ENCODE data around the gene HPGD. TPM values are rescaled to one million over a fixed set of nuclear protein-coding genes. Genes with fewer than 3 reads are reported as not detected.

HPGD gene
- total and polyA plus RNA-seq, 7 donors = 0.40 to 6.5 (median 0.98) TPM

GRCh38 chr4:174505892-174506291 is 16.4 kb downstream of the HPGD start:
- DNase-seq (no peak), ATAC-seq (no peak)
- Histone ChIP-seq H3K27me3 (ENCODE audit: insufficient read depth in 3 of 3, low read length in 2 of 3) (no peaks in the 10 kb centered on the region), H3K27ac (no peak overlapping the region), H3K36me3 (ENCODE audit: insufficient read depth in 1 of 2, low read depth in 1 of 2) (no peaks in the 10 kb centered on the region), H3K4me3 (no peak overlapping the region), H3K9me3 (no peaks in the 10 kb centered on the region), H3K4me1 (no peaks in the 10 kb centered on the region)
- intact Hi-C loops (cut with DNase I) = no loop called here
- WGBS, 3 donors = 75 to 81% (median 77%) methylated on average over 4 of the region's 4 CpGs
- TF ChIP-seq, protein P1, sequence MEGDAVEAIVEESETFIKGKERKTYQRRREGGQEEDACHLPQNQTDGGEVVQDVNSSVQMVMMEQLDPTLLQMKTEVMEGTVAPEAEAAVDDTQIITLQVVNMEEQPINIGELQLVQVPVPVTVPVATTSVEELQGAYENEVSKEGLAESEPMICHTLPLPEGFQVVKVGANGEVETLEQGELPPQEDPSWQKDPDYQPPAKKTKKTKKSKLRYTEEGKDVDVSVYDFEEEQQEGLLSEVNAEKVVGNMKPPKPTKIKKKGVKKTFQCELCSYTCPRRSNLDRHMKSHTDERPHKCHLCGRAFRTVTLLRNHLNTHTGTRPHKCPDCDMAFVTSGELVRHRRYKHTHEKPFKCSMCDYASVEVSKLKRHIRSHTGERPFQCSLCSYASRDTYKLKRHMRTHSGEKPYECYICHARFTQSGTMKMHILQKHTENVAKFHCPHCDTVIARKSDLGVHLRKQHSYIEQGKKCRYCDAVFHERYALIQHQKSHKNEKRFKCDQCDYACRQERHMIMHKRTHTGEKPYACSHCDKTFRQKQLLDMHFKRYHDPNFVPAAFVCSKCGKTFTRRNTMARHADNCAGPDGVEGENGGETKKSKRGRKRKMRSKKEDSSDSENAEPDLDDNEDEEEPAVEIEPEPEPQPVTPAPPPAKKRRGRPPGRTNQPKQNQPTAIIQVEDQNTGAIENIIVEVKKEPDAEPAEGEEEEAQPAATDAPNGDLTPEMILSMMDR (IDR thresholded peaks at IDR 0.05) = no peak

DNA sequence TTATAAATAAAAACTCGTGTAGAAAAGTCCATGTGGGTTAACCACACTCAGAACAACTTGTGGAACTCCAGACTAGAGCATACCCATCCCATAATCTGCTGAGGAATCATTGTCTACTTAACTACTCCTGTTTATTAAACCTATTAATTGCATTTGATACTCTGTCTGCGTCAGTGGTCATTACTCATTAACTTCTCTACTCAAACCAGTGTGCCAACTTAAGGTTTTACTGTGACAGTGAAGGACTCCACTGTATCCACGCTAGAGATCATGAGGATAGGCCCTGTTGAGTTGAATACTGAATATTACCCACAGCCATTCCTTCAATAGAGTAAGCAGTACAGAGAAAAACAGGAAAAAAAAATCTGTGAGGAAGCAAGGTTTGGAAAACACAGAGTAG is 17.3 kb downstream of the HPGD start:
- intact Hi-C loops (cut with DNase I) = no loop called here
- DNase-seq (no peak), ATAC-seq (no peak)
- H3K36me3 ChIP-seq (ENCODE audit: insufficient read depth in 1 of 2, low read depth in 1 of 2) = no peaks in the 10 kb centered on the region
- TF ChIP-seq, protein P1 (IDR thresholded peaks at IDR 0.05) = no peak
- H3K27me3 ChIP-seq (ENCODE audit: insufficient read depth in 3 of 3, low read length in 2 of 3) = no peaks in the 10 kb centered on the region
- H3K27ac ChIP-seq = no peak overlapping the region
- no peaks in the 10 kb centered on the region for H3K9me3 ChIP-seq
- 79 to 81% (median 79%) methylated on average over 3 of the region's 3 CpGs for WGBS, 3 donors
- H3K4me1 ChIP-seq = no peaks in the 10 kb centered on the region
- H3K4me3 ChIP-seq = no peak overlapping the region

- no peak overlapping the region for H3K4me3 ChIP-seq
- 80 to 84% (median 84%) methylated on average over 3 of the region's 3 CpGs for WGBS, 3 donors
- TF ChIP-seq, protein P1 (IDR thresholded peaks at IDR 0.05) = no peak
- H3K4me1 ChIP-seq = no peaks in the 10 kb centered on the region
- no peaks in the 10 kb centered on the region for H3K9me3 ChIP-seq
- H3K27ac ChIP-seq = no peak overlapping the region
- ATAC-seq (no peak), DNase-seq (no peak)
- intact Hi-C loops (cut with DNase I) = no loop called here
- H3K27me3 ChIP-seq (ENCODE audit: insufficient read depth in 3 of 3, low read length in 2 of 3) = no peaks in the 10 kb centered on the region
- H3K36me3 ChIP-seq (ENCODE audit: insufficient read depth in 1 of 2, low read depth in 1 of 2) = no peaks in the 10 kb centered on the region
Observed at GRCh38 chr4:174503079-174503715, 19.1 kb downstream of the HPGD start.

DNA sequence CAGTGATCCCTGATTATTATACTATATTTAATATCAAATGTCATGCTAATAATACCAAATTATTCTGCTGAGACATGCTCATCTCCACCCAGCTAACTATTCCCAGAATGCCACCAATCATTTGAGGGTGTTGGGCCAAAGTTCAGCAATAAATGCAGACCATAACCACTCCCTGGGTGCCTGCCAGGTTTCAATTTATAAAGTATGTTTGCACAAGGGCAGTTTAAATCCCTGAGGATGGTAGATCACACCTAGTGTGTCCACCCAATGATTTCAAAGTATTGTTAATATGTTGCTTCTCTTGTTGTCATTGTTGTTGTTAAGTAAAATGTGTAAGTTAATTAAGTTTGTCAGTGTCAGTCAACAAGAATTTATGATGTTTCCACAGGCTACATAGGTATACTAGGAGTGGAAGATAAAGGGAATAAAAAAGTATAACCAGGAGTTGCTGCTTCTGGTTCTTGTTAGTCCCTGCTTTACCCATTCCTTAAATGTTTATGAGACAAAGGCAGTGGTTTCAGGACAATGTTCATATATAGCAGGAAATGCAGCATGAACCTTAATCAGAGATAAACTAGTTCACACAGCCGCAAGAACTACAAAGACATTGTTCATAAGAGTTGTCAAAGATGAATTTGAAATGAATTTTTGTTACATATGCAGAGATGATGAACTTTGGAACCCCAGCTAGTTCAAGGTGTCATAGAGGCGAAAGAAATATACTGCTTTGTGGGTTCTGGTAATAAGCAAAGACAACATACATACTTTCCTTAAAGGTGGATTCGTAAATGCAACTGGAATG is 25.5 kb downstream of the HPGD start:
- no peak for ATAC-seq
- WGBS, 3 donors = 83 to 90% (median 86%) methylated on average over 3 of the region's 3 CpGs
- intact Hi-C loops (cut with DNase I) = no loop called here
- TF ChIP-seq, protein P1 (IDR thresholded peaks at IDR 0.05) = no peak
- H3K4me3 ChIP-seq = no peak overlapping the region
- H3K4me1 ChIP-seq = no peaks in the 10 kb centered on the region
- no peaks in the 10 kb centered on the region for H3K36me3 ChIP-seq (ENCODE audit: insufficient read depth in 1 of 2, low read depth in 1 of 2)
- no peaks in the 10 kb centered on the region for H3K9me3 ChIP-seq
- H3K27ac ChIP-seq = no peak overlapping the region
- H3K27me3 ChIP-seq (ENCODE audit: insufficient read depth in 3 of 3, low read length in 2 of 3) = no peaks in the 10 kb centered on the region
- no peak for DNase-seq
